GM12878 (cell line): ENCODE results near the gene SOWAHB. TPM values are rescaled to one million over a fixed set of nuclear protein-coding genes. Genes with fewer than 3 reads are reported as not detected.
A peak's percentile ranks its signal among the peaks of the same experiment; 100 is the strongest.

ENCODE experiments used
- ATAC-seq: fragments of 200-7000 bp; cut with Tn5 transposase; 3 replicates; pipeline ENCODE4 v1.9.1; 2020; ENCODE audit warnings: mild to moderate bottlenecking, moderate library complexity
- BruUV-seq: library from RNA; stranded (reverse); fragments of 400-500 nt; replicated peaks from 2 replicates; lab custom pipeline; 2021; lab: Mats Ljungman, UMichigan
- CTCF ChIA-PET: fragments of 300-600 bp; sonication (Branson Sonifier 250); formaldehyde crosslinking; extraction: SDS; loops from one replicate; lab custom pipeline; 2021; ENCODE audit warnings: inconsistent platforms; lab: Yijun Ruan, JAX
- POLR2A ChIA-PET: fragments of 350-600 bp; formaldehyde crosslinking; extraction: SDS; loops from one replicate; lab custom pipeline; 2021; ENCODE audit warnings: inconsistent platforms; lab: Charles Lee
- RAD21 ChIA-PET: fragments of 300-600 bp; sonication (Branson Sonifier 250); formaldehyde crosslinking; loops from one replicate; lab custom pipeline; 2023; ENCODE audit warnings: antibody characterized with exemption; ENCODE audit not compliant: unreplicated experiment; lab: Charles Lee
- SMC1A ChIA-PET: fragments of 300-600 bp; sonication (Branson Sonifier 250); formaldehyde crosslinking; loops from one replicate; lab custom pipeline; 2023; ENCODE audit not compliant: unreplicated experiment, uncharacterized antibody; lab: Charles Lee
- DNase-seq: peaks from one replicate; pipeline ENCODE4 v3.0.0-alpha.2; 2011; ENCODE audit warnings: low read depth, low spot score
- FAIRE-seq: peaks from 3 replicates; lab custom pipeline; 2011; peaks lifted over from hg19 to GRCh38; lab: Jason Lieb, UNC
- H2AFZ ChIP-seq: 2 replicates; pipeline ENCODE4 v1.6.0; 2011; ENCODE audit warnings: low read depth, low read length, control low read depth; ENCODE audit not compliant: control insufficient read depth
- H3K27ac ChIP-seq: 2 replicates; pipeline ENCODE4 v1.5.1; 2011; ENCODE audit warnings: control low read depth; ENCODE audit not compliant: control insufficient read depth, insufficient read depth
- H3K27me3 ChIP-seq, 2 experiments: replicated peaks in 1 of 2; 2 replicates each; pipeline versions ENCODE4 v1.6.0 to v1.6.1; 2011; ENCODE audit warnings: low read length in 1 of 2; ENCODE audit not compliant: control insufficient read depth in 2 of 2, insufficient read depth in 2 of 2
- H3K36me3 ChIP-seq, 2 experiments: 2 replicates each; pipeline ENCODE4 v1.5.1; 2011; ENCODE audit warnings: low read length in 1 of 2; ENCODE audit not compliant: control insufficient read depth in 2 of 2, insufficient read depth in 2 of 2
- H3K4me1 ChIP-seq: 2 replicates; pipeline ENCODE4 v1.6.1; 2011; ENCODE audit warnings: mild to moderate bottlenecking, low read length, moderate library complexity, mixed read lengths; ENCODE audit not compliant: control insufficient read depth, insufficient read depth
- H3K4me2 ChIP-seq: 2 replicates; pipeline ENCODE4 v1.6.0; 2011; ENCODE audit warnings: control low read depth; ENCODE audit not compliant: control insufficient read depth, insufficient read depth
- H3K4me3 ChIP-seq: fragments of 200-600 bp; sonication (generic); 2 replicates; pipeline ENCODE4 v1.5.1; 2016
- H3K79me2 ChIP-seq: 2 replicates; pipeline ENCODE4 v1.6.0; 2011; ENCODE audit warnings: low read length; ENCODE audit not compliant: control insufficient read depth, insufficient read depth
- H3K9ac ChIP-seq: 2 replicates; pipeline ENCODE4 v1.8.0; 2011; ENCODE audit warnings: low read length, control low read depth, mixed read lengths; ENCODE audit not compliant: control insufficient read depth, insufficient read depth
- H3K9me3 ChIP-seq: replicated peaks from 3 replicates; pipeline ENCODE4 v1.5.1; 2011; ENCODE audit warnings: mild to moderate bottlenecking, low read length; ENCODE audit not compliant: control insufficient read depth, insufficient read depth
- H4K20me1 ChIP-seq: 2 replicates; pipeline ENCODE4 v1.6.0; 2011; ENCODE audit not compliant: control insufficient read depth, insufficient read depth
- HCFC1 ChIP-seq: fragments of 150-350 bp; IDR thresholded peaks from 2 replicates; pipeline ENCODE4 v1.6.1; 2014; ENCODE audit warnings: low read length
- WGBS: methylation state at CpG from one replicate; pipeline ENCODE4 v1.1.6; 2016; ENCODE audit warnings: low lambda C conversion rate; ENCODE audit not compliant: insufficient replicate concordance, insufficient coverage; ENCODE audit errors: missing lambda C conversion rate; 5-methylcytosine and 5-hydroxymethylcytosine counted together
- in situ Hi-C: fragments of 300-500 bp; cut with MboI; formaldehyde crosslinking; loops from 9 replicates; pipeline ENCODE4 v1.14.3; 2018; ENCODE audit warnings: mixed read lengths
- intact Hi-C: fragments of 100-400 bp; cut with micrococcal nuclease; formaldehyde crosslinking; loops from one replicate; pipeline ENCODE4 v1.14.2; 2022; ENCODE audit not compliant: unreplicated experiment
- polyA plus RNA-seq, 11 experiments: library from polyadenylated mRNA; depleted of rRNA in 4 of 11; unstranded in 6 of 11; stranded (reverse) in 5 of 11; fragments of >200 nt; fragmentation: Nextera tagmentation in 4 of 11; fragmentation: Illumina TruSeq in 1 of 11; extraction: Ambion mirVana in 4 of 11; extraction: Trizol in 1 of 11; gene quantifications; 1 replicate in 1 of 11; 2 replicates in 10 of 11; pipeline versions ENCODE4 v1.2.1 to v1.2.3, GENCODE V29; 2011 to 2016; ENCODE audit warnings: inconsistent platforms in 2 of 11, missing spikeins in 2 of 11, low read depth in 1 of 11
- total RNA-seq, 4 experiments: library from RNA; depleted of rRNA in 3 of 4; stranded (reverse); fragments of >200 nt in 3 of 4; fragmentation: Illumina TruSeq in 1 of 4; extraction: Trizol in 1 of 4; gene quantifications; 2 replicates each; pipeline versions ENCODE4 v1.2.1 to v1.2.3, GENCODE V29; 2013 to 2021
- TF ChIP-seq, protein P1 (sequence below): IDR thresholded peaks from 2 replicates; pipeline ENCODE4 v1.6.1; 2012; ENCODE audit warnings: low read depth, low read length, improper control_type of control experiment
- TF ChIP-seq, protein P2 (sequence below), 3 experiments: IDR thresholded peaks in 2 of 3; conservative IDR thresholded peaks in 1 of 3; 2 replicates each; pipeline ENCODE4 v1.5.1; 2011; ENCODE audit warnings: low read depth in 3 of 3, low read length in 3 of 3, mild to moderate bottlenecking in 3 of 3, control low read depth in 2 of 3, moderate library complexity in 2 of 3, inconsistent platforms in 1 of 3, mixed read lengths in 1 of 3; ENCODE audit not compliant: control insufficient read depth in 2 of 3, insufficient read depth in 1 of 3; ENCODE audit errors: extremely low read depth in 1 of 3

SOWAHB gene
- total and polyA plus RNA-seq, 10 of the 15 experiments (the other 5 are each of a cell fraction or from before 2014, with no cell fraction given): 0.01 to 0.13 (median 0.05) TPM; not detected in 4

DNA sequence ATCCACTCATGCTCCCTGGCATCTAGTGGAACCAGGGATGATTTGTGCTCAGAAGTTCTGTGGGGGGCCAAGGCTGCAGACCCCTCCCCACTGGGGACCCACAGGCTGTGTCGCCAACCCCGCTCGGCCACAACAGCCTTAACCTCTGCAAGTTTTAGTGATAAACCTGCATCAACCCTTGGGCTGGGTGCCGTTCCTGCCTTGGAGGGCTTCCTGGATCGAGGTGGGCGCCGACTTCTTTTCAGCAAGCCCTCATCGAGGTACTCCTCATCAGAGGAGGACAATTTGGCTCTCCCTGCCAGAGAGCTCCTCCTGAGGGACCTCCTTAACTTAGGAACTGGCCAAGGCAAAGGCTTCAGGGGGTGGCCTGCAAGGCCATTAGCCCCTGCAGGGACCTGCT is 1.9 kb downstream of the SOWAHB start (continued):
- TF ChIP-seq, protein P1, sequence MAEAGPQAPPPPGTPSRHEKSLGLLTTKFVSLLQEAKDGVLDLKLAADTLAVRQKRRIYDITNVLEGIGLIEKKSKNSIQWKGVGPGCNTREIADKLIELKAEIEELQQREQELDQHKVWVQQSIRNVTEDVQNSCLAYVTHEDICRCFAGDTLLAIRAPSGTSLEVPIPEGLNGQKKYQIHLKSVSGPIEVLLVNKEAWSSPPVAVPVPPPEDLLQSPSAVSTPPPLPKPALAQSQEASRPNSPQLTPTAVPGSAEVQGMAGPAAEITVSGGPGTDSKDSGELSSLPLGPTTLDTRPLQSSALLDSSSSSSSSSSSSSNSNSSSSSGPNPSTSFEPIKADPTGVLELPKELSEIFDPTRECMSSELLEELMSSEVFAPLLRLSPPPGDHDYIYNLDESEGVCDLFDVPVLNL: no peak
- TF ChIP-seq, all 136 proteins: peak for 1

- intact Hi-C loops: no loop called here
- Histone ChIP-seq H3K4me2 (no peak overlapping the region), H3K9me3 (no peaks in the 10 kb centered on the region; the same call in 2 of the 3 replicates), H3K36me3 (no peaks in the 10 kb centered on the region), H3K27me3 (peaks cover 11 to 12% of the 10 kb centered on the region in 2 experiments), H3K4me1 (no peaks in the 10 kb centered on the region), H2AFZ (no peak overlapping the region), H3K9ac (no peak overlapping the region), H3K79me2 (no peaks in the 10 kb centered on the region), H3K4me3 (no peak overlapping the region), H4K20me1 (no peaks in the 10 kb centered on the region), H3K27ac (no peak overlapping the region)
- in situ Hi-C loops: no loop called here
- no peak for TF ChIP-seq HCFC1
- TF ChIP-seq, protein P2, sequence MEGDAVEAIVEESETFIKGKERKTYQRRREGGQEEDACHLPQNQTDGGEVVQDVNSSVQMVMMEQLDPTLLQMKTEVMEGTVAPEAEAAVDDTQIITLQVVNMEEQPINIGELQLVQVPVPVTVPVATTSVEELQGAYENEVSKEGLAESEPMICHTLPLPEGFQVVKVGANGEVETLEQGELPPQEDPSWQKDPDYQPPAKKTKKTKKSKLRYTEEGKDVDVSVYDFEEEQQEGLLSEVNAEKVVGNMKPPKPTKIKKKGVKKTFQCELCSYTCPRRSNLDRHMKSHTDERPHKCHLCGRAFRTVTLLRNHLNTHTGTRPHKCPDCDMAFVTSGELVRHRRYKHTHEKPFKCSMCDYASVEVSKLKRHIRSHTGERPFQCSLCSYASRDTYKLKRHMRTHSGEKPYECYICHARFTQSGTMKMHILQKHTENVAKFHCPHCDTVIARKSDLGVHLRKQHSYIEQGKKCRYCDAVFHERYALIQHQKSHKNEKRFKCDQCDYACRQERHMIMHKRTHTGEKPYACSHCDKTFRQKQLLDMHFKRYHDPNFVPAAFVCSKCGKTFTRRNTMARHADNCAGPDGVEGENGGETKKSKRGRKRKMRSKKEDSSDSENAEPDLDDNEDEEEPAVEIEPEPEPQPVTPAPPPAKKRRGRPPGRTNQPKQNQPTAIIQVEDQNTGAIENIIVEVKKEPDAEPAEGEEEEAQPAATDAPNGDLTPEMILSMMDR (IDR thresholded peaks at IDR 0.05 in 2 of 3, conservative IDR thresholded peaks at IDR 0.05 in 1 of 3; ENCODE audit: control insufficient read depth in 2 of 3, extremely low read depth in 1 of 3, insufficient read depth in 1 of 3, low read depth in 3 of 3, low read length in 3 of 3): 0 out of 6 replicates have a peak, but pooled peaks of 1 of the 3 experiments have one; percentile 24
- WGBS: 78% methylated on average over 6 of the region's 6 CpGs
- ChIA-PET SMC1A (no interaction called here), POLR2A (no interaction called here), CTCF (no interaction called here), RAD21 (no interaction called here)
- DNase-seq (no peak), FAIRE-seq (no peak), ATAC-seq (no peak)
- no TSS peak for BruUV-seq
Measured at GRCh38 chr4:76895619-76896018, 2.3 kb downstream of the SOWAHB start.
